ENCODE data around the gene CDC6.

The CDC6 gene

GRCh38 chr17:40323391-40324381, 36.0 kb downstream of the CDC6 start:
- DNase-seq: peak; percentile 70

- DNase-seq: no peak
These were observed 37.7 kb downstream of the CDC6 start for GRCh38 chr17:40325156-40326013.

GRCh38 chr17:40326014-40326831, 38.5 kb downstream of the CDC6 start:
- DNase-seq: no peak

GRCh38 chr17:40326832-40327199, 39.1 kb downstream of the CDC6 start:
- DNase-seq: no peak

GRCh38 chr17:40327244-40327729, 39.6 kb downstream of the CDC6 start:
- no peak for DNase-seq

GRCh38 chr17:40327735-40328385, 40.2 kb downstream of the CDC6 start:
- no peak for DNase-seq

- DNase-seq: no peak
These were observed 40.7 kb downstream of the CDC6 start for GRCh38 chr17:40328386-40328766.

- no peak for DNase-seq
These were observed 42.4 kb downstream of the CDC6 start for GRCh38 chr17:40329839-40330794.

- DNase-seq: no peak
These were observed 43.3 kb downstream of the CDC6 start for GRCh38 chr17:40330850-40331470.

- DNase-seq: no peak
These were observed 44.3 kb downstream of the CDC6 start for GRCh38 chr17:40331743-40332641.

GRCh38 chr17:40333781-40334448, 46.2 kb downstream of the CDC6 start:
- DNase-seq: no peak

GRCh38 chr17:40335620-40336019, 47.9 kb downstream of the CDC6 start:
- DNase-seq: no peak

GRCh38 chr17:40337351-40337750, 49.7 kb downstream of the CDC6 start:
- no peak for DNase-seq

- no peak for DNase-seq
These were observed 50.4 kb downstream of the CDC6 start for GRCh38 chr17:40338058-40338457.

GRCh38 chr17:40338941-40339649, 51.4 kb downstream of the CDC6 start:
- no peak for DNase-seq

GRCh38 chr17:40340327-40340726, 52.6 kb downstream of the CDC6 start:
- DNase-seq: no peak

- DNase-seq: peak; percentile 77
These were observed 53.5 kb downstream of the CDC6 start for GRCh38 chr17:40340880-40341807.

Data from stimulated activated CD4-positive, alpha-beta T cell treated with anti-CD3 and anti-CD28 coated beads, Interleukin-4, amount 100 ng/mL, for 1 hour (primary cell).